HG02642 (cell line): ENCODE results near the gene PIP4K2C.
"Not testable (repeated sequence)": the region's sequence is repeated elsewhere in the genome, so short reads cannot be mapped to it uniquely, and the experiment has no call there.

Source experiments
- ATAC-seq: cut with Tn5 transposase; IDR thresholded peaks from one replicate; pipeline ENCODE4 v1.9.1; 2021; ENCODE audit warnings: mild to moderate bottlenecking; ENCODE audit not compliant: unreplicated experiment, poor library complexity

The PIP4K2C gene

GRCh38 chr12:57554897-57555296 lies 36.1 kb upstream of the PIP4K2C start:
- no peak for ATAC-seq

GRCh38 chr12:57558864-57559263 lies 32.1 kb upstream of the PIP4K2C start:
- no peak for ATAC-seq

DNA sequence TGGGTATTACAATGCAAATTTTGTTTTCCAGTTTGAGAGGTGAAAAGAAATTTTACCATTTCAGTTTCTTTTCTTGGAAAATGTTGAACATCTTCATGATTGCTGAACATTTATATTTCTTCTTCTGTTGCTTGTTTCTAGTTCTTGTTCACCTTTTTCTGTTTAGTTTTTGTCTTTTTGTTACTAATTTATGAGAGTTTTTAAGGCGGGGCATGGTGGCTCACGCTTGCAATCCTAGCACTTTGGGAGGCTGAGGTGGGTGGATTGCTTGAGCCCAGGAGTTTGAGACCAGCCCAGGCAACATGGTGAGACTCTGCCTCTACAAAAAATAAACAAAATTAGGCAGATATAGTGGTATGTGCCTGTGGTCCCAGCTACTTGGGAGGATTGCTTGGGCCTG lies 30.5 kb upstream of the PIP4K2C start:
- no peak for ATAC-seq

- ATAC-seq: not testable (repeated sequence)
Measured at GRCh38 chr12:57561117-57561516, 29.9 kb upstream of the PIP4K2C start.

GRCh38 chr12:57563358-57563757 lies 27.6 kb upstream of the PIP4K2C start:
- no peak for ATAC-seq

GRCh38 chr12:57564178-57564740 lies 26.7 kb upstream of the PIP4K2C start:
- no peak for ATAC-seq

DNA sequence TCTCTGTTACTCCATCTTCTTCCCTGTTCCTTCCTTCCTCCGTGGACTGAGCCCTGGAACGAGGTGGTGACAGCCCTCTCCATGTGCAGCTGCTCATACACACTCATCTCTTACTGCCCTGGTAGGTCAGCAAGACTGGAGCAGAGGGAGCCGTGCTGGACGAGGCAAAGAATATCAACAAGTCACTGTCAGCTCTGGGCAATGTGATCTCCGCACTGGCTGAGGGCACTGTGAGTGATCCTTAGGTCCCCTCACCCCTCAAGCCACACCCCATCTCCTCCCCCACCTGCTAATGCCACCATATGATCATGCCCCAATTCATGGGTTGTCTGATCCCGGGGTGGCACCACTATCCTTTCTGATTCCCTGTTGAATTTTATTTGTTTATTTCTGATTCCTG lies 22.2 kb upstream of the PIP4K2C start:
- ATAC-seq: no peak

- no peak for ATAC-seq
Measured at GRCh38 chr12:57569858-57570257, 21.1 kb upstream of the PIP4K2C start.

GRCh38 chr12:57570438-57570837 lies 20.6 kb upstream of the PIP4K2C start:
- ATAC-seq: not testable (repeated sequence)

DNA sequence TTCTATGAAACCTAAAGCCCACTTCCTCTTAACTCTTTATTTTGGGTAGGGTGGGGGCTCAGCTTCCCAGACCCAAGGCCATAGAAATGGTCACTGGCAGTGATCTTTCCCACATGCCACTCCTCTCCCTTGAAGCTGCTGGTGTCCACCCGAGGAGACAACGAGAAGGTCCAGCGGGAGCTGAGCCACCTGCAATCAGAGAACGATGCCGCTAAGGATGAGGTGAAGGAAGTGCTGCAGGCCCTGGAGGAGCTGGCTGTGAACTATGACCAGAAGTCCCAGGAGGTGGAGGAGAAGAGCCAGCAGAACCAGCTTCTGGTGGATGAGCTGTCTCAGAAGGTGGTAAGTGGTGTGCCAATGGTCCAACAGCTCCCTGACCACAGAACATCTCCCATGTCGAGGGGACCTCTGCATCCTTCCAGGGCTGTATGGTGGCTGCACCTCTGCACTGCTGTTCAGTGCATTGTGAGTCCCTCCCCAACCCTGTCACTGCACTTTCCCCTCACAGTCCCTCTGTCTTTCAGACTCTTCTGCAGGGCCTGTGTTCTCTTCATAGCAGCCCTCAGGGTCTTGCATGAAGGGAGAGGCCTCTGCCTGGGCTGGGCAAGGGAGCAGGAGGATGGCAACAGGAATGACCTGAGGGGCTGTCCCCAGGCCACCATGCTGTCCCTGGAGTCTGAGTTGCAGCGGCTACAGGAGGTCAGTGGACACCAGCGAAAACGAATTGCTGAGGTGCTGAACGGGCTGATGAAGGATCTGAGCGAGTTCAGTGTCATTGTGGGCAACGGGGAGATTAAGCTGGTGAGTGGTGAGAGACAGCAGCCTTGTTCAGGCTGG lies 18.8 kb upstream of the PIP4K2C start:
- no peak for ATAC-seq

GRCh38 chr12:57574795-57575194 lies 16.2 kb upstream of the PIP4K2C start:
- no peak for ATAC-seq

GRCh38 chr12:57575771-57576612 lies 15.0 kb upstream of the PIP4K2C start:
- no peak for ATAC-seq

- no peak for ATAC-seq
Measured at GRCh38 chr12:57576613-57577160, 14.3 kb upstream of the PIP4K2C start.

- no peak for ATAC-seq
Measured at GRCh38 chr12:57577981-57578758, 12.8 kb upstream of the PIP4K2C start.

DNA sequence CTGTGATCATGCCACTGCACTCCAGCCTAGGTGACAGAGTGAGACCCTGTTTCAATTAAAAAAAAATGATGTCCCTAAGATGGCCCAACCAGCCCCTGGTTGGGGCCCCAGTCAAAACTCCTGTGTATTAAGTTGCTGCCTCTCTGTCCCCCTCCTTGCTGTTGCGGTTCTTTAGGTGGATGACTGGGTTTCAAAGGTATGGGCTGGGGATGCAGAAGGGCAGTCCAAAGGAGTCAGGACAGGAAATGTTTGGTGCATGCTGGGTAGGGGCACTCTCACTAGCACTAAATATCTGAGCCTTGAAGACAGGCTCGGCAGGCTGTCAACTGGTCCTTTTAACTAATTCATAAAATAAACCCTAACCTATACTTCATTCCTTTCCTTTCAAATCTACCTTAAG lies 12.0 kb upstream of the PIP4K2C start:
- no peak for ATAC-seq

DNA sequence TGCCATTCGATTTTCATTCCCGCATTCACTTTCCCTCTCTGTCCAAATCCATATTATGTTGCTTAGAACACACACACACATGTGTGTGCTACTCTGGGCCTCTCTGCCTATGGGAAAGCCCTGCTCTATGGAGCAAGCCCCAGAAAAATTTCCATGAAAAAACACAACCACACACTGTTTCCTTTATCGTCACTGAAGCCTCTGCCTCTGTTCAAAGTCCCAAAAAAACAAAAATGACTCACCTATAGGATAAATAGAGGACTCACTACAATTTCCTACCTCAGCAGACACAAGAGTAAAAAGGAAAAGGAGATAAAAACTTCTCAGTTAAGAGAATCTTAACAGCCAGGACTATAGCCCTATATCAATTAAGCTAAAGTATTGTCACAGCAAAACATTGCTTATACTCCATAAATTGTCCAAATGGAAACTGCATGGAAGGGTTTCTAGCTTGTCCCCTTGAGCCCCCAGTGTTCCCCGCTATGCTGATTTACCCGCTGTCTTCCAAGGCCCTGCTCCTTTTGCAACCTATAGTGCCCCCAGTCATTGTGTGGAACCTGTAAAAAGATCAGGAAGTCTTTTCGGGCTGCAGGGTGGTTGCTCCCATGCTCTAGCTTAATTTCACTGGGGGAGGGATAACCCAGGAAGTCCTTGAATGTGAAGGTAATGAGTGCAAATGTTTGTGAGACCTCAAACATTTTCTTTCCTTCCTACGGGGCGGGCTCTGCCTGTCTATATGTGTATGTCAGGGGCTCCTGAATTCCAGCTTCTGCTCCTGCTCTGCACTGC lies 11.1 kb upstream of the PIP4K2C start:
- no peak for ATAC-seq

GRCh38 chr12:57580466-57580795 lies 10.6 kb upstream of the PIP4K2C start:
- ATAC-seq: no peak

- ATAC-seq: no peak
Measured at GRCh38 chr12:57581802-57582201, 9.2 kb upstream of the PIP4K2C start.

- no peak for ATAC-seq
Measured at GRCh38 chr12:57582440-57582839, 8.6 kb upstream of the PIP4K2C start.
